Measurements from ENCODE around the gene VWC2L. TPM values are rescaled to one million over a fixed set of nuclear protein-coding genes. Genes with fewer than 3 reads are reported as not detected.

Gene VWC2L
- total and polyA plus RNA-seq, 2 donors (not counting 3 experiments of a cell fraction or from before 2014, with no cell fraction given), result not detected

DNA sequence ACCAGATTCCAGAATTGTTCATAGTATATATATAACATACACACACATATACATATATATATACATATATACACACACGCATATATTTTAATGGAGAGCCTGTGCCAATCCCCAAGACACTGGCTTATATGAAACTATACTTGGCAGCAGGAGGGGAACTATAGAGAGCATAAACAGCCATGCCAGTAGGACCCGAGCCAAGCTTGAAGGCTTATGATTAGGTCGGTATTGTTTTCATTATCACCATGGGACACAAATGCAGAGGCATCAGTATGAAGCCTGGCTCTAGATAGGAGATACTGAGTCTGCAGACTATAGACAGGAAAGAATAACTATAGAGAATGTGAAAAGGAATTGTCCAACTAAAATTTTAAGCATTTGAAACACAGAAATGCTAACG, 181.2 kb downstream of the VWC2L start:
- Histone ChIP-seq H4K20me1 (replicated peaks; ENCODE audit: control insufficient read depth, extremely low read depth, insufficient read depth, low read length) (no peaks in the 10 kb centered on the region), H3K27ac (ENCODE audit: insufficient read depth, low read depth, low read length) (no peak overlapping the region), H3K4me2 (ENCODE audit: insufficient read depth, low read length) (no peak overlapping the region), H3K9ac (replicated peaks; ENCODE audit: extremely low read depth, insufficient read depth, low read length) (no peak overlapping the region), H3K9me1 (replicated peaks; ENCODE audit: control insufficient read depth, extremely low read depth, insufficient read depth, low read length) (no peaks in the 10 kb centered on the region), H3K4me3 (replicated peaks in 1 of 3; ENCODE audit: insufficient read depth in 1 of 3, low read depth in 1 of 3, low read length in 3 of 3) (no peak overlapping the region), H3K4me1 (ENCODE audit: control insufficient read depth, extremely low read depth, insufficient read depth, low read length) (no peaks in the 10 kb centered on the region), H3K36me3 (ENCODE audit: control insufficient read depth in 2 of 2, extremely low read depth in 1 of 2, insufficient read depth in 2 of 2, low read length in 2 of 2) (no peaks in the 10 kb centered on the region), H3K79me2 (ENCODE audit: control insufficient read depth, insufficient read depth, low read length) (no peaks in the 10 kb centered on the region), H3K27me3 (ENCODE audit: control insufficient read depth in 2 of 2, insufficient read depth in 2 of 2, low read length in 2 of 2) (no peaks in the 10 kb centered on the region), H2AFZ (ENCODE audit: low read depth, low read length) (no peak overlapping the region), H3K9me3 (replicated peaks; ENCODE audit: control insufficient read depth, insufficient read depth, low read length) (no peaks in the 10 kb centered on the region)
- FAIRE-seq (no peak), DNase-seq (ENCODE audit: low read depth, low spot score) (no peak)
- POLR2A ChIA-PET, result no interaction called here
- CTCF ChIA-PET, result no interaction called here
- no TSS peak for BruUV-seq (replicated peaks)
- TF ChIP-seq JUN (IDR thresholded peaks at IDR 0.05; ENCODE audit: borderline replicate concordance, insufficient read depth, insufficient read length, low read depth), result no peak
- TF ChIP-seq POLR2A (IDR thresholded peaks at IDR 0.05; ENCODE audit: low read depth, low read length), result no peak
- TF ChIP-seq FOS (IDR thresholded peaks at IDR 0.05; ENCODE audit: borderline replicate concordance, insufficient read depth, low read length), result no peak
- TF ChIP-seq, protein P1, sequence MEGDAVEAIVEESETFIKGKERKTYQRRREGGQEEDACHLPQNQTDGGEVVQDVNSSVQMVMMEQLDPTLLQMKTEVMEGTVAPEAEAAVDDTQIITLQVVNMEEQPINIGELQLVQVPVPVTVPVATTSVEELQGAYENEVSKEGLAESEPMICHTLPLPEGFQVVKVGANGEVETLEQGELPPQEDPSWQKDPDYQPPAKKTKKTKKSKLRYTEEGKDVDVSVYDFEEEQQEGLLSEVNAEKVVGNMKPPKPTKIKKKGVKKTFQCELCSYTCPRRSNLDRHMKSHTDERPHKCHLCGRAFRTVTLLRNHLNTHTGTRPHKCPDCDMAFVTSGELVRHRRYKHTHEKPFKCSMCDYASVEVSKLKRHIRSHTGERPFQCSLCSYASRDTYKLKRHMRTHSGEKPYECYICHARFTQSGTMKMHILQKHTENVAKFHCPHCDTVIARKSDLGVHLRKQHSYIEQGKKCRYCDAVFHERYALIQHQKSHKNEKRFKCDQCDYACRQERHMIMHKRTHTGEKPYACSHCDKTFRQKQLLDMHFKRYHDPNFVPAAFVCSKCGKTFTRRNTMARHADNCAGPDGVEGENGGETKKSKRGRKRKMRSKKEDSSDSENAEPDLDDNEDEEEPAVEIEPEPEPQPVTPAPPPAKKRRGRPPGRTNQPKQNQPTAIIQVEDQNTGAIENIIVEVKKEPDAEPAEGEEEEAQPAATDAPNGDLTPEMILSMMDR (IDR thresholded peaks at IDR 0.05; ENCODE audit: extremely low read depth in 1 of 2, insufficient read depth in 1 of 2, low read depth in 1 of 2, low read length in 2 of 2), result no peak
- TF ChIP-seq GATA2 (IDR thresholded peaks at IDR 0.05; ENCODE audit: insufficient read depth, insufficient read length, low read depth, low read length), result no peak
- TF ChIP-seq MYC (IDR thresholded peaks at IDR 0.05; ENCODE audit: low read depth, low read length), result no peak
- intact Hi-C loops (cut with micrococcal nuclease) (no loop called here), dilution Hi-C loops (cut with MboI; ENCODE audit: extremely low pct_ligation_motif_present, low sequenced_read_pairs) (no loop called here)

DNA sequence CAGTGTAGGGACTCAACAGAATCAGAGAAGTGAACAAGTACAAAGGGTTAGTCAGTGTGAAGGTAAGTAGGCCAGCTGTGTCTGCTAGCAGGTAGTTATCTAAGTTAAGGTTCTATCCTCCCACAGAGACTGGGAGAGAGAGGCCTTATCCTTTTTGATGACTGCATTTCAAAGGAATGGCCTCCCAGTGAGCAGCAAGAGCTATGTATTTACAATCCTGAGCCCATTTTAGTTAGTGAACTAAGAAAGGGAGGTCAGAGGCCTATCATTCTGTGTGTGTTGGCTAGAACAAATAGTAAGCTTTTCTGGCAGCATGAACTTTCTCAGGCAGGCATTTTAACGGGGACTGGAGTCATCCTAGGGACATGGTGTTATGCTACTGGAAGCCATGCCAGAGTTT, 182.9 kb downstream of the VWC2L start:
- no peak overlapping the region for H2AFZ ChIP-seq (ENCODE audit: low read depth, low read length)
- no peaks in the 10 kb centered on the region for H3K36me3 ChIP-seq (ENCODE audit: control insufficient read depth in 2 of 2, extremely low read depth in 1 of 2, insufficient read depth in 2 of 2, low read length in 2 of 2)
- TF ChIP-seq, protein P2, sequence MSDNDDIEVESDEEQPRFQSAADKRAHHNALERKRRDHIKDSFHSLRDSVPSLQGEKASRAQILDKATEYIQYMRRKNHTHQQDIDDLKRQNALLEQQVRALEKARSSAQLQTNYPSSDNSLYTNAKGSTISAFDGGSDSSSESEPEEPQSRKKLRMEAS (IDR thresholded peaks at IDR 0.05; ENCODE audit: insufficient read depth, insufficient read length), result no peak
- TF ChIP-seq JUN (IDR thresholded peaks at IDR 0.05; ENCODE audit: borderline replicate concordance, insufficient read depth, insufficient read length, low read depth), result no peak
- TF ChIP-seq POLR2AphosphoS5 (IDR thresholded peaks at IDR 0.05; ENCODE audit: insufficient read depth, low read depth, low read length), result no peak
- TF ChIP-seq EZH2 (IDR thresholded peaks at IDR 0.05; ENCODE audit: borderline replicate concordance, low read depth, low read length, severe bottlenecking), result no peak
- no peak for TF ChIP-seq MYC (IDR thresholded peaks at IDR 0.05; ENCODE audit: low read depth, low read length)
- no peak for TF ChIP-seq POLR2A (IDR thresholded peaks at IDR 0.05; ENCODE audit: low read depth, low read length)
- TF ChIP-seq FOS (IDR thresholded peaks at IDR 0.05; ENCODE audit: borderline replicate concordance, insufficient read depth, low read length), result no peak
- H3K27me3 ChIP-seq (ENCODE audit: control insufficient read depth in 2 of 2, insufficient read depth in 2 of 2, low read length in 2 of 2), result no peaks in the 10 kb centered on the region
- H3K4me1 ChIP-seq (ENCODE audit: control insufficient read depth, extremely low read depth, insufficient read depth, low read length), result no peaks in the 10 kb centered on the region
- H3K9ac ChIP-seq (replicated peaks; ENCODE audit: extremely low read depth, insufficient read depth, low read length), result no peak overlapping the region
- H3K79me2 ChIP-seq (ENCODE audit: control insufficient read depth, insufficient read depth, low read length), result no peaks in the 10 kb centered on the region
- no peak overlapping the region for H3K27ac ChIP-seq (ENCODE audit: insufficient read depth, low read depth, low read length)
- H3K4me2 ChIP-seq (ENCODE audit: insufficient read depth, low read length), result no peak overlapping the region
- no peak for FAIRE-seq
- dilution Hi-C loops (cut with MboI; ENCODE audit: extremely low pct_ligation_motif_present, low sequenced_read_pairs), result no loop called here
- no peak overlapping the region for H3K4me3 ChIP-seq (replicated peaks in 1 of 3; ENCODE audit: insufficient read depth in 1 of 3, low read depth in 1 of 3, low read length in 3 of 3)
- H3K9me3 ChIP-seq (replicated peaks; ENCODE audit: control insufficient read depth, insufficient read depth, low read length), result no peaks in the 10 kb centered on the region
- POLR2A ChIA-PET, result no interaction called here
- no peaks in the 10 kb centered on the region for H3K9me1 ChIP-seq (replicated peaks; ENCODE audit: control insufficient read depth, extremely low read depth, insufficient read depth, low read length)
- intact Hi-C loops (cut with micrococcal nuclease), result no loop called here
- CTCF ChIA-PET, result no interaction called here
- no TSS peak for BruUV-seq (replicated peaks)
- H4K20me1 ChIP-seq (replicated peaks; ENCODE audit: control insufficient read depth, extremely low read depth, insufficient read depth, low read length), result no peaks in the 10 kb centered on the region
- no peak for DNase-seq (ENCODE audit: low read depth, low spot score)
